HG03342 (cell line): ENCODE data around the gene TMEM35B.
"Not testable (repeated sequence)": the region's sequence is repeated elsewhere in the genome, so short reads cannot be mapped to it uniquely, and the experiment has no call there.

Source experiments
- ATAC-seq: cut with Tn5 transposase; IDR thresholded peaks from one replicate; pipeline ENCODE4 v1.9.1; 2021; ENCODE audit warnings: mild to moderate bottlenecking, moderate library complexity; ENCODE audit not compliant: unreplicated experiment

TMEM35B gene

DNA sequence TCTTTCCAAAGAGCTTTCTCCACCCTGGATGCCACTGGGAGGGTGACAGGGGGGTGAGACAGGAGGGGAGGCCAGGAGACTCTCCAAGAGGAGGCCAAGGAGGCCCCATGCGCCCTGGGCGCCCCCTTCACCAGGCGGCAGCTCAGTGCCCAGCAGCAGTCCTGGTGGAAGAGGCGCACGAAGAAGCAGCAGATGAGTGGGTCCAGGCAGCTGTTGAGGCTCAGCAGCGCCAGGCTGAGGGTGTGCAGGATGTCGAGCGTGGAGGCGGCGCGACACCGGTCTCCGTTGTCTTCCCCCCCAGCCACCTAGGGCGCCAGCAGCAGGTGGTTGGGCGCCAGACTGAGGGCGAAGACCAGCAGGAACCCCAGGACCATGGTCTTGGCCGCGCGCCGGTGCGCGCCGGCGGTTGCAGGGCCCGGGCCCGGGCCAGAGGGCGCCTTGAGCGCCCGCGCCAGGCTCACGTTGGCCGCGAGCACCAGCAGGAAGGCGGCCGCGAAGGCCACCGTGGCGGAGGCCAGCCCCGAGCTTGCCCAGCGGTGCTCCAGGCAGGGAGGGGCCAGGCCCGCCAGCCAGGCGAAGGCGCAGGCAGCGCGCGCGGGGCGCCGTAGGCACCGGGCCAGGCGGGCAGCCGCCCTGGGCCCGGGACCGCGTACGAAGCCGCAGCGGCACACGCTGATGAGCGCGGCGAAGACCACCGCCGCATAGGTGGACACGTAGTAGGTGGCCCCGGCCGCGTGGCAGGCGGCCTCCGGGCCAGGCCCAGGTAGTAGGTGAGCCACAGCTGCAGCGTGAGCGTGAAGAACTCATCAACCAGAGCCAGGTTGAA lies 8.6 kb downstream of the TMEM35B start:
- ATAC-seq, result no peak

- no peak for ATAC-seq
Measured at GRCh38 chr1:34975771-34976170, 9.4 kb downstream of the TMEM35B start.

DNA sequence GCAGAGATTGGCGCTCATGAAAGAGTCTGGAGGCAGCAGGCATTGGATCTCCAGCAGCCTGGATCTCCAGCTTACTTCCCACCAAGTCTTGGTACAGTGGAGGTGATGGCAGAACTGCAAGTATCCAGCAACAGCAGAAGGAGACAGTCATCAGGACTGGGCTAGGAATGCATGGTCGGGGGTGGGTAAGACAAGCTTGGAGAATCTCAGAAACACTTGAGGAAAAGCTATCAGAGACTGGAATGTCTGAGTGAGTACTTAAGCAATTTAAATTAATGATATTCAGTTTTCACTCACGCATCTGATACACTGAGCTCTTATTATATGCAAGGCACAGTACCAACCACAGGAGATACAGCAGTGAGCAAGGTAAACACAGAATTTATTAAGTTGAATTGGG lies 9.8 kb downstream of the TMEM35B start:
- no peak for ATAC-seq

DNA sequence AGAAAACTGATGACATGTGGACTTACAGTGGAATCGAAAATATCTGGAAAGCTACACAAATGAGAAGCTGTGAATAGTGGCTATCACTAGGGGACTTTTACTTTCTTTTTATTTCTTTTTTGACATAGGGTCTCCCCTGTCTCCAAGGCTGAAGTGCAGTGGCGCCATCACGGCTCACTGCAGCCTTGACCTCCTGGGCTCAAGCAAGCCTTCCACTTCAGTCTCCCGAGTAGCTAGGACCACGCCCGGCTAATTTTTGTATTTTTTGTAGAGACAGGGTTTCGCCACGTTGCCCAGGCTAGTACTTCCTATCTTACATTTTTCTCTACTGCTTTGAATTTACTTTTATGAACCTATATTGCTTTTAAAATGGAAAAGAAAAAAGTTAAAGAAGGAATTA lies 10.5 kb downstream of the TMEM35B start:
- ATAC-seq, result no peak

DNA sequence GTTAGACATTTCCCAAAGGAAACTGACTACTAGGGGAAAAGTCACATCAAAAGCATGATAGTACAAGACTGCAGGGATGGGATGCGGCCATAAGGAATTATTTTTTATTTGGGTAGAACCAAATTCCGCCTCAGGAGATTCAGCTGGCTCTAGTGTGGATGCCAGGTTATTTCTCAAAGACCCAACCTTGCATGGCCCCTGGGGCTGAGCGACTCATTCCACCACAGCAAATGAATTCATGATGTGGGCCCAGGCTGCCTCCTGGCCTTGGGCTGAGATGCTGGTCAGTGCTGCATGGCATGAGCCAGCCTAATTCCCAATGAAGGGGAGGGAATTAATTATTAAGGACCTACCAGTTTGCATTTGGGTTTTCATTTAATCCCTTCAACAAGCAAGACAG lies 11.8 kb downstream of the TMEM35B start:
- ATAC-seq, result no peak

GRCh38 chr1:34970829-34971228 lies 14.3 kb downstream of the TMEM35B start:
- ATAC-seq, result no peak

DNA sequence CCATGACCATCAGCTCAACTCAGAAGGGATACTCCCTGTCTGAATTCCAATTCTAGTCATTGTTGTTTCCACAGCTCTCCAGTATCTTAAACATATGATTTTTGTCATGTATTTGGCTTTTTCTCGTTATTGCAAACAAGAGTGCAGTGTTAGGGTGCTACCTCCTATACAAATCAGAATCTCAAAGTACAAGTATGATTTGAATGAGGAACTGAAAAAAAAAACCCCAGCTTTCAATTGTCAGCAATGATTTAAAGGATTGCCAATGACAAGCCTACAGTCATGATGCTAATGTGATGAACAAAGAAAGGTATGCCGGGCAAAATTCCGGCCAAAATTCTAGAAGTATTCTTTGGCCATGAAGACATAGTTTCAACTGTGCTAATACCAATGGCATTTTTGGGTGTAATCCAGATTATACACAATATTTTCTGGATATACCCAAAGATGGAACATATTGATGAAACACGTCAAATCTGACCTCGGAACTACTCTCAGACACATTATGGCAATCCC lies 14.9 kb downstream of the TMEM35B start:
- ATAC-seq, result no peak

DNA sequence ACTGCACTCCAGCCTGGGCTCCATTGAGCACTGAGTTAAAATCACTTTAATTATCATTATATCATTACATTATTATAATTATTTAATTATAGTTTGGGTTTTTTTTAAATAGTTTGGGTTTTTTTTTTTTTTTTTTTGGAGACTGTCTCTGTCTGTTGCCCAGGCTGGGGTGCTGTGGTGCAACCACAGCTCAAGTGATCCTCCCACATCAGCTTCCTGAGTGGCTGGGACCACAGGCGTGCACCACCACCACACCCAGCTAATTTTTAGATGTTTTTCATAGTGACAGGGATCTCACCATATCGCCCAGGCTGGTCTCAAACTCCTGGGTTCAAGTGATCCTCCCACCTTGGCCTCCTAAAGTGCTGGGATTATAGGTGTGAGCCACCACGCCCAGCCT lies 16.9 kb downstream of the TMEM35B start:
- not testable (repeated sequence) for ATAC-seq

DNA sequence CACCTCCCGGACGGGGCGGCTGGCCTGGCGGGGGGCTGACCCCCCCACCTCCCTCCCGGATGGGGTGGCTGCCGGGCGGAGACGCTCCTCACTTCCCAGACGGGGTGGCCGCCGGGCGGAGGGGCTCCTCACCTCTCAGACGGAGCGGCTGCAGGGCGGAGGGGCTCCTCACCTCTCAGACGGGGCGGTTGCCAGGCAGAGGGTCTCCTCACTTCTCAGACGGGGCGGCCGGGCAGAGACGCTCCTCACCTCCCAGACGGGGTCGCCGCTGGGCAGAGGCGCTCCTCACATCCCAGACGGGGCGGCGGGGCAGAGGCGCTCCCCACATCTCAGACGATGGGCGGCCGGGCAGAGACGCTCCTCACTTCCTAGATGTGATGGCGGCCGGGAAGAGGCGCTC lies 17.5 kb downstream of the TMEM35B start:
- ATAC-seq, result not testable (repeated sequence)

GRCh38 chr1:34965597-34965996 lies 19.6 kb downstream of the TMEM35B start:
- ATAC-seq, result no peak

DNA sequence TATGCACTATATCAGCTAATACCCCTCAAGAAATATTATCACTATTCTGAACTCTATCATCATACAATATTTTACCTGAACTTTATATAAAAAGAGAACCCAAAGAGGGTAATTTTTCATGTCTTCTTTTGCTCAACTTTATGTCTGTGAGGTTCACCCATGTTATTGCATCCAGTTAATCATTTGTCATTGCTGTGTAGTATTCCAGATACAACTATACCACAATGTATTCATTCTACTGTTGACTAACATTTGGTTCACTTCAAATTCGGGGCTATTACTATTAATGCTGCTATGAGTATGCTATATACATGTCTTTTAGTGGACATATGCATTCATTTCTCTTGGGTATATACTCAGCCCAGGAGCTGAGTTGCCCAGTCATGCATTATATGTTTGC lies 34.7 kb downstream of the TMEM35B start:
- no peak for ATAC-seq

- not testable (repeated sequence) for ATAC-seq
Measured at GRCh38 chr1:34948739-34949138, 36.4 kb downstream of the TMEM35B start.

GRCh38 chr1:34947641-34948314 lies 37.4 kb downstream of the TMEM35B start:
- not testable (repeated sequence) for ATAC-seq

DNA sequence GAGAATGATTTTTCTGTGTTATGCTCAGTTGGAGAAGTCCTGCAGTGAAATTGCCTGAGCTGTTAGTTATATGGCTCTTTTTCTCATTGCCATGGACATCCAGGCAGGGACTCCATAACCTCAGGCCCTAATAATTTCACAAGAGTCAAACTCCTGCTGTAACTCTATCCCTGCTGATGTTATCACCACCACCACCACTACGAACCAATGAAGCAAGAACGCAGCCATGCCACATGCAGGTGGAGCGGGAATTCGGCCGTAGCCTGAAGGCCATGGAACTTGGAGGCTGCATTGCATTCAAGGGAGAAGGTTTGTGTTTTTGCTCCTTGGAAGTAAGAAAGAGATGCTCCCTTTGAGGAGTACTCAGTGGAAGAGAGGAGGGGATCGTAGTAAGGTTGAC lies 38.9 kb downstream of the TMEM35B start:
- ATAC-seq, result no peak

- not testable (repeated sequence) for ATAC-seq
Measured at GRCh38 chr1:34941798-34942197, 43.3 kb downstream of the TMEM35B start.
